Progenitor cell of endocrine pancreas (in vitro differentiated cells): ENCODE data around the gene SLC16A6. TPM values are rescaled to one million over a fixed set of nuclear protein-coding genes. Genes with fewer than 3 reads are reported as not detected.
"Not testable (repeated sequence)": the region's sequence is repeated elsewhere in the genome, so short reads cannot be mapped to it uniquely, and the experiment has no call there.

Experiments used
- DNase-seq: peaks from one replicate; pipeline ENCODE4 v3.0.0; 2021; ENCODE audit warnings: low spot score; ENCODE audit not compliant: unreplicated experiment
- H3K27ac Mint-ChIP-seq: 2 replicates; pipeline ENCODE4 v1.8.0; 2021; ENCODE audit warnings: mild to moderate bottlenecking, moderate library complexity, mixed read lengths
- H3K27me3 Mint-ChIP-seq: 2 replicates; pipeline ENCODE4 v1.8.0; 2021; ENCODE audit warnings: mixed read lengths
- H3K36me3 Mint-ChIP-seq: 2 replicates; pipeline ENCODE4 v1.8.0; 2022; ENCODE audit warnings: mixed read lengths; ENCODE audit not compliant: insufficient read depth
- H3K4me1 Mint-ChIP-seq: 2 replicates; pipeline ENCODE4 v1.8.0; 2021; ENCODE audit warnings: low read depth, mixed read lengths
- H3K4me3 Mint-ChIP-seq: 2 replicates; pipeline ENCODE4 v1.8.0; 2021; ENCODE audit warnings: low read depth, mild to moderate bottlenecking, moderate library complexity, mixed read lengths
- H3K9me3 Mint-ChIP-seq: 2 replicates; pipeline ENCODE4 v1.8.0; 2021; ENCODE audit warnings: low read depth, mixed read lengths
- CTCF ChIP-seq: fragments of 200-600 bp; sonication (generic); IDR thresholded peaks from one replicate; pipeline ENCODE4 v1.5.0; 2021; ENCODE audit warnings: antibody characterized with exemption, mild to moderate bottlenecking; ENCODE audit not compliant: unreplicated experiment
- total RNA-seq: library from RNA; stranded (reverse); gene quantifications from 2 replicates; pipeline ENCODE4 v1.2.1, GENCODE V29; 2021

Gene SLC16A6
- total RNA-seq, 1 donor from 2014 or later: 0.12 TPM

- no peaks in the 10 kb centered on the region for H3K36me3 Mint-ChIP-seq
- DNase-seq: no peak
- H3K27ac Mint-ChIP-seq: no peak overlapping the region
- no peak for TF ChIP-seq CTCF
- no peak overlapping the region for H3K4me3 Mint-ChIP-seq
- H3K9me3 Mint-ChIP-seq: no peaks in the 10 kb centered on the region
- peaks cover 53% of the 10 kb centered on the region for H3K27me3 Mint-ChIP-seq
- peaks cover 6% of the 10 kb centered on the region for H3K4me1 Mint-ChIP-seq
Observed at GRCh38 chr17:68288804-68289203, 2.1 kb downstream of the SLC16A6 start.

DNA sequence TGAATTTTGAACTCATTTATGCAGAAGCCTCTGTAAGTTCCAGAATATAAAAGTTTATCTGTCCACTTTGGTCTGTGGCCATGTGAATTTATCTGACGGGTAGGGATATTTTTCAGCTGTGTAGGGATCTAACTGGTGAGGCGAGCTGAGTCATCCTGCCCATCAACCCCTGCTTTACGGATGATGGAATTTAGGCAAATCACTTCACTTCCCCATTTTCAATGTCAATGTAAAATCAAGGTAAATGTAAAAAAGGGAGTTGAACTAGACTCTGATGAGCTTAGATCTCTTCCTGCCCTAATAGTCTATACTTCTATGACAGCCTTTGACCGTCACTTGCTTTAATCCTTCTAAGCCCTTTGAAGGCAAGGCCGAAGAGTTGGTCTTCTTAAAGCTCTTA lies 2.6 kb downstream of the SLC16A6 start:
- Mint-ChIP-seq H3K4me3 (no peak overlapping the region), H3K27me3 (peaks cover 53% of the 10 kb centered on the region), H3K4me1 (peaks cover 6% of the 10 kb centered on the region), H3K9me3 (no peaks in the 10 kb centered on the region), H3K27ac (no peak overlapping the region), H3K36me3 (no peaks in the 10 kb centered on the region)
- TF ChIP-seq CTCF: no peak
- no peak for DNase-seq

DNA sequence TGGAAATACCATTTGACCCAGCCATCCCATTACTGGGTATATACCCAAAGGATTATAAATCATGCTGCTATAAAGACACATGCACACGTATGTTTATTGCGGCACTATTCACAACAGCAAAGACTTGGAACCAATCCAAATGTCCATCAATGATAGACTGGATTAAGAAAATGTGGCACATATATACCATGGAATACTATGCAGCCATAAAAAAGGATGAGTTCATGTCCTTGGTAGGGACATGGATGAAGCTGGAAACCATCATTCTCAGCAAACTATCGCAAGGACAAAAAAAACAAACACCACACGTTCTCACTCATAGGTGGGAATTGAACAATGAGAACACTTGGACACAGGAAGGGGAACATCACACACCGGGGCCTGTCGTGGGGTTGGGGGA lies 9.0 kb downstream of the SLC16A6 start:
- H3K4me3 Mint-ChIP-seq, H3K9me3 Mint-ChIP-seq, H3K27me3 Mint-ChIP-seq, H3K4me1 Mint-ChIP-seq, H3K36me3 Mint-ChIP-seq, DNase-seq, H3K27ac Mint-ChIP-seq: not testable (repeated sequence)

DNA sequence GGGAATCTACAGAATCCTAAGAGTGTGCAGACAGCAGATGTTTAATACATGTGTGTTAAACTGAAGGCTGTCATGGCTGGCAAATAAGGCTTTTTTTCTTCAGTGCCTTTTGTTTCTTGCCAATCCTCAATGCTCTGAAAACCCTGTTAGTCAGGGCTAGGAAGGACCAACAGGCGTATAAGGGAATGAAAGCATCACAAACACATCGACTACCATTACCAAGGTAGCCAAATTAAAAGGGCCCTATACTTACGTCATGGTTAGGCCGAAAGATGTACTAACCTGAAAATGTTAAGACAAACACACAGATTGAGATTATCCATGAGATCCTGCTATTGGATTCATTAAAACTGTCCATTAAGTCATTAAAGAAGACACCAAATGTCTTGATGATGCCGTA lies 13.1 kb downstream of the SLC16A6 start:
- H3K9me3 Mint-ChIP-seq: peaks cover 9% of the 10 kb centered on the region
- no peaks in the 10 kb centered on the region for H3K27me3 Mint-ChIP-seq
- DNase-seq: no peak
- H3K4me3 Mint-ChIP-seq: no peak overlapping the region
- no peaks in the 10 kb centered on the region for H3K4me1 Mint-ChIP-seq
- peaks cover 1% of the 10 kb centered on the region for H3K36me3 Mint-ChIP-seq
- no peak for TF ChIP-seq CTCF
- no peak overlapping the region for H3K27ac Mint-ChIP-seq

DNA sequence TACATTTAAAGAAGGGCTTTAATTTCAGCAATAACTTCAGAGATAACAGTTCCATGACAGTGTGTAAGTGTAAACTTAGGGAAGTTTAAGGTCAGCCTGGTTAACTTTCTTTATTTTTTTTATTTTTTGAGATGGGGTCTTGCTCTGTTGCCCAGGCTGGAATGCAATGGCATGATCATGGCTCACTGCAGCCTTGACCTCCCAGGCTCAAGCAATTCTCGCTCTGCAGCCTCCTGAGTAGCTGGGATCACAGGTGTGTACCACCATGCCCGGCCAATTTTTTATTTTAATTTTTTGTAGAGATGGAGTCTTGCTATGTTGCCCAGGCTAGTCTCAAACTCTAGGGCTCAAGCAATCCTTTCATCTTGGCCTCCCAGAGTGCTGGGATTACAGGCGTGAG lies 14.6 kb downstream of the SLC16A6 start:
- H3K9me3 Mint-ChIP-seq, H3K27ac Mint-ChIP-seq, H3K27me3 Mint-ChIP-seq, DNase-seq, H3K36me3 Mint-ChIP-seq, H3K4me1 Mint-ChIP-seq, H3K4me3 Mint-ChIP-seq: not testable (repeated sequence)

DNA sequence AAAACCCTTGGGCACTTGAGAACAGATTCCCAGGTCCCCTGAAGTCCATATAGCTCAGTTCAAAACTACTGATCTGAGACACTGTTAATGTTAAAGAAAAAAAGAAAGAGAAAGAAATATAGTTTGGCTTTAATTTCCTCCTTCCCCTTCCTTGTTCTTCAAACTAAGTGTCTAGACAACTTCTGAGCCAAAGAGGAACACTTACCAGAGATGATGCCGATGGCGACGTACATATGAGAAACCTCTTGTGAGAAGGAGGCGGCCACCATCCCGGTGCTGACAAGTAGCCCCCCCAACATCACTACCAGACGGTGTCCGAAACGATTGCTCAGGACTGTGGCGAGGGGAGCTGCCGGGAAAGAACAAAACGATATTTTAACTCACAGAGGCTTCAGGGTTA lies 17.2 kb downstream of the SLC16A6 start:
- no peak overlapping the region for H3K4me3 Mint-ChIP-seq
- no peaks in the 10 kb centered on the region for H3K36me3 Mint-ChIP-seq
- DNase-seq: no peak
- TF ChIP-seq CTCF: no peak
- H3K27me3 Mint-ChIP-seq: no peaks in the 10 kb centered on the region
- peaks cover 4% of the 10 kb centered on the region for H3K9me3 Mint-ChIP-seq
- no peak overlapping the region for H3K27ac Mint-ChIP-seq
- H3K4me1 Mint-ChIP-seq: no peaks in the 10 kb centered on the region

GRCh38 chr17:68265833-68266232 lies 25.1 kb downstream of the SLC16A6 start:
- not testable (repeated sequence) for H3K27ac Mint-ChIP-seq, H3K4me1 Mint-ChIP-seq, H3K27me3 Mint-ChIP-seq, DNase-seq, H3K4me3 Mint-ChIP-seq, H3K9me3 Mint-ChIP-seq, H3K36me3 Mint-ChIP-seq
